Colonic mucosa (tissue), 4 donors: ENCODE data around the gene DDX1. TPM values are rescaled to one million over a fixed set of nuclear protein-coding genes. Genes with fewer than 3 reads are reported as not detected.

Source experiments
- DNase-seq: peaks from one replicate; pipeline ENCODE4 v3.0.0-alpha.2; 2020
- H3K27ac ChIP-seq: fragments of 200-600 bp; one replicate; pipeline ENCODE4 v1.8.0; 2021
- H3K27me3 ChIP-seq: fragments of 200-600 bp; one replicate; pipeline ENCODE4 v1.8.0; 2021
- H3K36me3 ChIP-seq: fragments of 200-600 bp; one replicate; pipeline ENCODE4 v1.8.0; 2021
- H3K4me1 ChIP-seq: fragments of 200-600 bp; one replicate; pipeline ENCODE4 v1.8.0; 2021; ENCODE audit warnings: mild to moderate bottlenecking
- H3K4me3 ChIP-seq: fragments of 200-600 bp; one replicate; pipeline ENCODE4 v1.8.0; 2021
- H3K9ac ChIP-seq, 2 donors: one replicate each; pipeline ENCODE4 v1.7.0; 2013; ENCODE audit warnings: control low read depth in 2 of 2, low read depth in 2 of 2, low read length in 2 of 2
- H3K9me3 ChIP-seq: fragments of 200-600 bp; one replicate; pipeline ENCODE4 v1.8.0; 2021
- intact Hi-C: fragments of 100-400 bp; cut with DNase I; formaldehyde crosslinking; loops from one replicate; pipeline ENCODE4 v1.14.1; 2022
- total RNA-seq, 2 donors: library from RNA; stranded (reverse); fragmentation: NEBNext Ultra II Directional in 1 of 2; extraction: Animal tissue kit (Norgen Biotek cat#: 25700) in 1 of 2; gene quantifications; one replicate each; pipeline ENCODE4 v1.2.1, GENCODE V29; 2021
- TF ChIP-seq, protein P1 (sequence below): fragments of 200-600 bp; IDR thresholded peaks from one replicate; pipeline ENCODE4 v1.8.0; 2022; ENCODE audit warnings: antibody characterized with exemption, mild to moderate bottlenecking
- donor health status: healthy.
- donor health status: DM: no; HTN: no; CAD: no.
- donor health status: DM: no; HTN: no; CAD: no.

Gene DDX1
- total RNA-seq, 2 donors from 2014 or later: 71.6 to 91.3 TPM

- Histone ChIP-seq H3K27me3 (no peaks in the 10 kb centered on the region), H3K9me3 (no peaks in the 10 kb centered on the region), H3K4me3 (no peak overlapping the region), H3K36me3 (peaks cover 20% of the 10 kb centered on the region), H3K4me1 (no peaks in the 10 kb centered on the region), H3K27ac (no peak overlapping the region), H3K9ac (no peak overlapping the region)
- DNase-seq: no peak
- TF ChIP-seq, protein P1, sequence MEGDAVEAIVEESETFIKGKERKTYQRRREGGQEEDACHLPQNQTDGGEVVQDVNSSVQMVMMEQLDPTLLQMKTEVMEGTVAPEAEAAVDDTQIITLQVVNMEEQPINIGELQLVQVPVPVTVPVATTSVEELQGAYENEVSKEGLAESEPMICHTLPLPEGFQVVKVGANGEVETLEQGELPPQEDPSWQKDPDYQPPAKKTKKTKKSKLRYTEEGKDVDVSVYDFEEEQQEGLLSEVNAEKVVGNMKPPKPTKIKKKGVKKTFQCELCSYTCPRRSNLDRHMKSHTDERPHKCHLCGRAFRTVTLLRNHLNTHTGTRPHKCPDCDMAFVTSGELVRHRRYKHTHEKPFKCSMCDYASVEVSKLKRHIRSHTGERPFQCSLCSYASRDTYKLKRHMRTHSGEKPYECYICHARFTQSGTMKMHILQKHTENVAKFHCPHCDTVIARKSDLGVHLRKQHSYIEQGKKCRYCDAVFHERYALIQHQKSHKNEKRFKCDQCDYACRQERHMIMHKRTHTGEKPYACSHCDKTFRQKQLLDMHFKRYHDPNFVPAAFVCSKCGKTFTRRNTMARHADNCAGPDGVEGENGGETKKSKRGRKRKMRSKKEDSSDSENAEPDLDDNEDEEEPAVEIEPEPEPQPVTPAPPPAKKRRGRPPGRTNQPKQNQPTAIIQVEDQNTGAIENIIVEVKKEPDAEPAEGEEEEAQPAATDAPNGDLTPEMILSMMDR: no peak
- intact Hi-C loops: no loop called here
These were observed 26.8 kb downstream of the DDX1 start for GRCh38 chr2:15618449-15618855.

DNA sequence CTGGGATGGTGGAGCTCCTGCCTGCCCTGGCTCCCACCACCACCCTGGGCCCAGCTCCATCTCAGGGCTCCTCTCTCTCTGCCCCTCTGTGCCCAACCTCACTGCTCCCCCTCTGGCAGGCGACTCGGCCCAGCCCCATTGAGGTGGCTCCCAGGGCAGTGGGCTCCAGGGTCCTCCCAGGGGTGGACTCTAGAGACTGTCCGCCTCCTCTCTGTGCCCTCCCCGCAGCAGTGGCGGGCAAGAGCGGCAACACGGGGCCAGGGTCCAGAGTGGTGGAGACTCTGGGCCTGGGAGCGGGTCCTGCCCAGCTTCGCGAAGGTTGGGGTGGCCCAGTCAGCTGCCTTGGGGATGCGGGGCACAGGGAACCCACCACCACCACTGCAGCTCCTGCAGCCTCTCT lies 27.4 kb downstream of the DDX1 start:
- Histone ChIP-seq H3K36me3 (peaks cover 22% of the 10 kb centered on the region), H3K9ac (no peak overlapping the region), H3K27ac (no peak overlapping the region), H3K4me3 (no peak overlapping the region), H3K9me3 (no peaks in the 10 kb centered on the region), H3K4me1 (no peaks in the 10 kb centered on the region), H3K27me3 (no peaks in the 10 kb centered on the region)
- intact Hi-C loops: no loop called here
- no peak for DNase-seq
- TF ChIP-seq, protein P1: no peak

GRCh38 chr2:15619510-15619909 lies 27.8 kb downstream of the DDX1 start:
- H3K4me1 ChIP-seq: no peaks in the 10 kb centered on the region
- DNase-seq: no peak
- no peaks in the 10 kb centered on the region for H3K27me3 ChIP-seq
- peaks cover 22% of the 10 kb centered on the region for H3K36me3 ChIP-seq
- no peak overlapping the region for H3K27ac ChIP-seq
- TF ChIP-seq, protein P1: no peak
- no peak overlapping the region for H3K9ac ChIP-seq
- H3K9me3 ChIP-seq: no peaks in the 10 kb centered on the region
- intact Hi-C loops: no loop called here
- H3K4me3 ChIP-seq: no peak overlapping the region

- Histone ChIP-seq H3K27me3 (no peaks in the 10 kb centered on the region), H3K9me3 (no peaks in the 10 kb centered on the region), H3K9ac (no peak overlapping the region), H3K4me1 (no peaks in the 10 kb centered on the region), H3K4me3 (no peak overlapping the region), H3K36me3 (peaks cover 22% of the 10 kb centered on the region), H3K27ac (no peak overlapping the region)
- DNase-seq: no peak
- TF ChIP-seq, protein P1: no peak
- intact Hi-C loops: no loop called here
These were observed 28.3 kb downstream of the DDX1 start for GRCh38 chr2:15619938-15620337.

GRCh38 chr2:15620340-15620739 lies 28.7 kb downstream of the DDX1 start:
- TF ChIP-seq, protein P1: no peak
- Histone ChIP-seq H3K36me3 (peaks cover 22% of the 10 kb centered on the region), H3K4me3 (no peak overlapping the region), H3K9me3 (no peaks in the 10 kb centered on the region), H3K4me1 (no peaks in the 10 kb centered on the region), H3K27ac (no peak overlapping the region), H3K27me3 (no peaks in the 10 kb centered on the region), H3K9ac (no peak overlapping the region)
- intact Hi-C loops: no loop called here
- DNase-seq: no peak
